Endodermal cell (in vitro differentiated cells): Measurements from ENCODE around the gene CBX7. TPM values are rescaled to one million over a fixed set of nuclear protein-coding genes. Genes with fewer than 3 reads are reported as not detected.

Experiments used
- DNase-seq: peaks from one replicate; pipeline ENCODE4 v3.0.0-alpha.2; 2017
- H3K27ac ChIP-seq: 2 replicates; pipeline ENCODE4 v1.5.1; 2013; ENCODE audit warnings: mild to moderate bottlenecking, low read depth, low read length, moderate library complexity
- H3K27me3 ChIP-seq: 2 replicates; pipeline ENCODE4 v1.6.1; 2013; ENCODE audit warnings: mild to moderate bottlenecking, low read length, moderate library complexity; ENCODE audit not compliant: insufficient read depth, control insufficient read depth, poor library complexity, severe bottlenecking
- H3K36me3 ChIP-seq: 2 replicates; pipeline ENCODE4 v1.7.0; 2013; ENCODE audit warnings: mild to moderate bottlenecking, low read length, moderate library complexity; ENCODE audit not compliant: control insufficient read depth, insufficient read depth
- H3K4me1 ChIP-seq: one replicate; pipeline ENCODE4 v1.7.0; 2013; ENCODE audit warnings: low read length; ENCODE audit not compliant: control insufficient read depth, insufficient read depth
- H3K4me3 ChIP-seq: 2 replicates; pipeline ENCODE4 v1.5.1; 2013; ENCODE audit warnings: mild to moderate bottlenecking, low read length, moderate library complexity
- H3K9ac ChIP-seq: 2 replicates; pipeline ENCODE4 v1.6.1; 2013; ENCODE audit warnings: mild to moderate bottlenecking, low read length, moderate library complexity; ENCODE audit not compliant: poor library complexity, severe bottlenecking; ENCODE audit errors: extremely low read depth
- H3K9me3 ChIP-seq: 2 replicates; pipeline ENCODE4 v1.6.1; 2013; ENCODE audit warnings: mild to moderate bottlenecking, low read length, moderate library complexity; ENCODE audit not compliant: control insufficient read depth
- H3K27ac Mint-ChIP-seq: 2 replicates; pipeline ENCODE4 v1.8.0; 2020; ENCODE audit warnings: mixed read lengths
- H3K27me3 Mint-ChIP-seq: 2 replicates; pipeline ENCODE4 v1.8.0; 2021; ENCODE audit warnings: mild to moderate bottlenecking, mixed read lengths; ENCODE audit not compliant: insufficient read depth
- H3K36me3 Mint-ChIP-seq: 2 replicates; pipeline ENCODE4 v1.8.0; 2020; ENCODE audit warnings: low read depth, mixed read lengths
- H3K4me1 Mint-ChIP-seq: 2 replicates; pipeline ENCODE4 v1.8.0; 2020; ENCODE audit warnings: mixed read lengths
- H3K4me3 Mint-ChIP-seq: 2 replicates; pipeline ENCODE4 v1.8.0; 2020; ENCODE audit warnings: mild to moderate bottlenecking, moderate library complexity, mixed read lengths
- H3K9me3 Mint-ChIP-seq: 2 replicates; pipeline ENCODE4 v1.8.0; 2020; ENCODE audit warnings: mild to moderate bottlenecking, mixed read lengths
- CTCF ChIP-seq: fragments of 200-600 bp; sonication (generic); conservative IDR thresholded peaks from 2 replicates; pipeline ENCODE4 v1.5.0; 2021; ENCODE audit warnings: antibody characterized with exemption, mild to moderate bottlenecking
- WGBS, 2 experiments: methylation state at CpG; one replicate each; pipeline versions ENCODE4 v1.1.5 to v1.1.7; 2013; ENCODE audit warnings: missing lambda C conversion rate in 2 of 2, mixed read lengths in 1 of 2; ENCODE audit not compliant: insufficient coverage in 1 of 2, insufficient read length in 1 of 2; 5-methylcytosine and 5-hydroxymethylcytosine counted together
- total RNA-seq, 2 donors: library from RNA; stranded (reverse); fragmentation: NEBNext Ultra II Directional in 1 of 2; extraction: Animal tissue kit (Norgen Biotek cat#: 25700) in 1 of 2; gene quantifications; 2 replicates in 1 of 2; 3 replicates in 1 of 2; pipeline ENCODE4 v1.2.1, GENCODE V29; 2021

Gene CBX7
- total RNA-seq, 2 donors from 2014 or later: 14.2 to 22.0 TPM

- Histone ChIP-seq H3K27me3 (no peaks in the 10 kb centered on the region), H3K36me3 (no peaks in the 10 kb centered on the region), H3K27ac (no peak overlapping the region), H3K9ac (no peak overlapping the region), H3K4me1 (no peaks in the 10 kb centered on the region), H3K9me3 (peaks cover 5% of the 10 kb centered on the region), H3K4me3 (no peak overlapping the region)
- peak; percentile 74 for DNase-seq
- Mint-ChIP-seq H3K4me1 (peaks cover 12% of the 10 kb centered on the region), H3K27ac (no peak overlapping the region), H3K36me3 (no peaks in the 10 kb centered on the region), H3K4me3 (no peak overlapping the region), H3K27me3 (no peaks in the 10 kb centered on the region), H3K9me3 (peaks cover 22% of the 10 kb centered on the region)
- 88 to 92% methylated on average over 8 to 13 of the region's 13 CpGs for WGBS, 2 experiments
- TF ChIP-seq CTCF: no peak
Measured at GRCh38 chr22:39183991-39184585, 31.6 kb upstream of the CBX7 start.

- Histone ChIP-seq H3K9me3 (peaks cover 5% of the 10 kb centered on the region), H3K27me3 (no peaks in the 10 kb centered on the region)
- no peaks in the 10 kb centered on the region for H3K27me3 Mint-ChIP-seq
Measured at GRCh38 chr22:39182478-39183030, 30.1 kb upstream of the CBX7 start.

GRCh38 chr22:39181778-39182177 lies 29.3 kb upstream of the CBX7 start:
- Histone ChIP-seq H3K4me1 (peaks cover 4% of the 10 kb centered on the region), H3K27me3 (no peaks in the 10 kb centered on the region), H3K9me3 (peaks cover 5% of the 10 kb centered on the region), H3K4me3 (no peak overlapping the region), H3K36me3 (no peaks in the 10 kb centered on the region), H3K27ac (no peak overlapping the region), H3K9ac (no peak overlapping the region)
- DNase-seq: no peak
- no peaks in the 10 kb centered on the region for H3K27me3 Mint-ChIP-seq
- H3K27ac Mint-ChIP-seq: no peak overlapping the region
- H3K4me1 Mint-ChIP-seq: peaks cover 25% of the 10 kb centered on the region
- 96 to 98% methylated on average over 5 of the region's 5 CpGs for WGBS, 2 experiments
- TF ChIP-seq CTCF: no peak
- no peaks in the 10 kb centered on the region for H3K36me3 Mint-ChIP-seq
- peaks cover 14% of the 10 kb centered on the region for H3K9me3 Mint-ChIP-seq
- no peak overlapping the region for H3K4me3 Mint-ChIP-seq

More at GRCh38 chr22:39182478-39183030, 30.1 kb upstream of the CBX7 start:
- no peak overlapping the region for H3K4me3 Mint-ChIP-seq
- Histone ChIP-seq H3K4me1 (no peaks in the 10 kb centered on the region), H3K4me3 (no peak overlapping the region), H3K9ac (no peak overlapping the region), H3K36me3 (no peaks in the 10 kb centered on the region), H3K27ac (no peak overlapping the region)
- peaks cover 22% of the 10 kb centered on the region for H3K9me3 Mint-ChIP-seq
- H3K27ac Mint-ChIP-seq: no peak overlapping the region
- TF ChIP-seq CTCF: no peak
- H3K4me1 Mint-ChIP-seq: peaks cover 22% of the 10 kb centered on the region
- 93 to 100% methylated on average over 3 to 5 of the region's 6 CpGs for WGBS, 2 experiments
- no peak for DNase-seq
- no peaks in the 10 kb centered on the region for H3K36me3 Mint-ChIP-seq
